ENCODE measurements around the gene REPS2.
A peak's percentile ranks its signal among the peaks of the same experiment; 100 is the strongest.

REPS2 gene

DNA sequence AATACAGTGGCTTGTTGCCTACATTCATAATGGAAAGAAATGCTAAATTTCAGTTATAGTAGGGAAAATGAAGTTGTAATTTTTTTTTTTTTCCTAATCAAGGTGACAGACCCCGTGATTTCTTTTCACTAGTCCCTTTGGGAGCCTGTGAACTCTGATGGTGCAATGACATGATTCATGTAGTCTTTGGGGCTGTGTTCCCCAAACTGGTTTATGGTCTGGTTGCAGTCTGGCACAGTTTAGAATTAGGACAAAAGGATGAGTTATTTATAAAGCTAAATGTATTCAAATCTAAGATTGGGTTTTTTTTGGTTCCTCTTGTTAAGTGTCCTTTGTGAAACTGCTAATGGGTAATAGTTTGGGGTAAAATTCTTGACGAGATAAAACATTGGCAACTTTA, 66.0 kb downstream of the REPS2 start:
- no peak overlapping the region for H3K4me3 ChIP-seq (ENCODE audit: low read depth, low read length)
- no peak for DNase-seq (ENCODE audit: low read depth)
- TF ChIP-seq, protein P1, sequence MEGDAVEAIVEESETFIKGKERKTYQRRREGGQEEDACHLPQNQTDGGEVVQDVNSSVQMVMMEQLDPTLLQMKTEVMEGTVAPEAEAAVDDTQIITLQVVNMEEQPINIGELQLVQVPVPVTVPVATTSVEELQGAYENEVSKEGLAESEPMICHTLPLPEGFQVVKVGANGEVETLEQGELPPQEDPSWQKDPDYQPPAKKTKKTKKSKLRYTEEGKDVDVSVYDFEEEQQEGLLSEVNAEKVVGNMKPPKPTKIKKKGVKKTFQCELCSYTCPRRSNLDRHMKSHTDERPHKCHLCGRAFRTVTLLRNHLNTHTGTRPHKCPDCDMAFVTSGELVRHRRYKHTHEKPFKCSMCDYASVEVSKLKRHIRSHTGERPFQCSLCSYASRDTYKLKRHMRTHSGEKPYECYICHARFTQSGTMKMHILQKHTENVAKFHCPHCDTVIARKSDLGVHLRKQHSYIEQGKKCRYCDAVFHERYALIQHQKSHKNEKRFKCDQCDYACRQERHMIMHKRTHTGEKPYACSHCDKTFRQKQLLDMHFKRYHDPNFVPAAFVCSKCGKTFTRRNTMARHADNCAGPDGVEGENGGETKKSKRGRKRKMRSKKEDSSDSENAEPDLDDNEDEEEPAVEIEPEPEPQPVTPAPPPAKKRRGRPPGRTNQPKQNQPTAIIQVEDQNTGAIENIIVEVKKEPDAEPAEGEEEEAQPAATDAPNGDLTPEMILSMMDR (conservative IDR thresholded peaks at IDR 0.05; ENCODE audit: low read depth, low read length) = no peak

DNA sequence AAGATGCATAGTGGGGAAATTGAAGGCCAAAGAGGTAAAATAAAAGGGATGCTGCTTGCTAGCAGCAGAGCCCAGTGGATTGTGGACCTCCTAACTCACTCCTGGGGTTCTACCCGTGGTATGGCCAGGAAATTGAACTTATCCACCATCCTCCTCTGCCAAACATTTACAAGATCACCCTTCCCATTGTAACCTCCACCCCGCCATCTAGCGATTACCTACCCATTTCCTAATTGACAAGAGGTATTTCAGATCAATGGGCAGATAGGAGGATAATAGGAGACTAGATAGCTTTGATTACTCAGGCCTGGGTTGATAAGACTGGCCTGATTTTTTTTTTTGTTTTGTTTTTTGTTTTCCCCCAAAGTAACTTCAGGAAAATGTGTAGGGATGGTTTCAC, 67.8 kb downstream of the REPS2 start:
- no peak overlapping the region for H3K4me3 ChIP-seq (ENCODE audit: low read depth, low read length)
- no peak for DNase-seq (ENCODE audit: low read depth)

DNA sequence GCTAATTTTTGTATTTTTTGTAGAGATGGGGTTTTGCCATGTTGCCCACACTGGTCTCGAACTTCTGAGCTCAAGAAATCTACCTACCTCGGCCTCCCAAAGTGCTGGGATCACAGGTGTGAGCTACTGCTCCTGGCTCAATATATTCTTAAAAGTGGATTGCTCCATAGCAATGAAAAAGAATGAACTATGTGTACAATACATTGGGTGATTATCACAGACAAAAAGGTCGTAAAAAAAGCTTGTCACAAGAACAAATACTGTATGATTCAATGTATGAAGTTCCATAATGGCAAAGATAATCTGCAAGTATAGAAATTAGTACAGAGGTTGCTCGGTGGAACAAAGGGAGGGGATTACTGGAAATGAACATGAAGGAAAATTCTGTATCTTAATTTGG, 70.7 kb downstream of the REPS2 start:
- TF ChIP-seq, protein P1 (conservative IDR thresholded peaks at IDR 0.05; ENCODE audit: low read depth, low read length) = no peak
- no peak for DNase-seq (ENCODE audit: low read depth)
- H3K4me3 ChIP-seq (ENCODE audit: low read depth, low read length) = no peak overlapping the region

More for the DNA sequence above, 67.8 kb downstream of the REPS2 start:
- TF ChIP-seq, protein P1 (conservative IDR thresholded peaks at IDR 0.05; ENCODE audit: low read depth, low read length) = no peak

DNA sequence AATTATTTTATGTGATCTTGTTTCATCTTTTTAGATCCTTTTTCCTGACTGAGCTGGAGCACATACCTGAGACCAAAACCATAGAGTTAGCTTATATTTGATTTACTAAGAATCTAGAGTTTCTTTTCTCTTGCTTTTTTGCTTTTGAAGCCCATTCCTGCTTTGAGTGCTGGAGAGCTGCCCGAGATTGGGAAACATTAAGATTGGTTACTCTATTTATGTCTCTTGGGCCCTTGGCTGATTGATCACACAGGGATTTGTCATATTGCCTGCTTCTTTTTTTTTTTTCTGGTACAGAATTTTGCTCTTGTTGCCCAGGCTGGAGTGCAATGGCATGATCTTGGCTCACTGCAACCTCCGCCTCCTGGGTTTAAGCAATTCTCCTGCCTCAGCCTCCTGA, 73.9 kb downstream of the REPS2 start:
- H3K4me3 ChIP-seq (ENCODE audit: low read depth, low read length) = no peak overlapping the region
- no peak for DNase-seq (ENCODE audit: low read depth)
- TF ChIP-seq, protein P1 (conservative IDR thresholded peaks at IDR 0.05; ENCODE audit: low read depth, low read length) = no peak

DNA sequence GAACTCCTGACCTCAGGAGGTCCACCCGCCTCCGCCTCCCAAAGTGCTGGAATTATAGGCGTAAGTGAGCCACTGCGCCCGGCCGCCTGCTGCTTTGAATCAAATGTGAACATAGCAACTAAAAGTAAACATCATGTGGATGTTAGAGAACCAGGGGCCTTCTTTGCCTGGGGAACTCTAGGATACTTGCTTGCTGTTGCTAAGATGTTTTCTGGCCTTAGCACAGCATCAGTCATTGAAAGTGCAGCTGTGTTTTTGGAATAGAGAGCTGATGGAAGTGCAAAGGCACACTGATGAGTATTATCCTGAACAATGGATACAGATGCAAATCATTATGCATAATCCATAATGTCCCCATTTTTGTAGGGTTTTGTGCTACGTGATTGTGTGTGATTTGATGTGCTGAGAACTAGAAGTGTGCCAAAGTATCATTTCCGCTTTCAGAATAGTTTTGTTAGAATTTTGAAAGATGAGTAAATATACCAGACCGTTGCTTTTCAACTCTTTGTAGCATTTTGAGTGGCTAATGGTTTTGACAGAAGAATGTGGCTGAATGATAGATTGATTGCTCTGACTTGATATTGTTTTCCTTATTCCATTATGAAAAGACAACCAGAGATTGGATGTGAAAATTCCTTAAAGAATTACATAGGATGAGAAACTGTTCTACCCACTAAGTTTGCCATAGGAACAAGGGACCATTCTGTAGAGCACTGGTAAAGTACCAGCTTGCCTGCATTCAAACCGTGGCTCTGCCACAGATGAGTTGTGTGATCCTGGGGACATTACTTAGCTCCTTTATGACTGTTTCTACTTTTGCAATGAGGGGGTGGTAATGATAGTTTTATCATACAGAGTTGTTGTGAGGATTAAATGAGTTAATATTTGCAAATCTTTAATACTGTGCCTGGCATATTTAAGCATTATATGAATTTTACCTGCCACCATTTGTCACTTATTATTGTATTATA, 74.7 kb downstream of the REPS2 start:
- TF ChIP-seq, protein P1 (conservative IDR thresholded peaks at IDR 0.05; ENCODE audit: low read depth, low read length) = no peak
- no peak overlapping the region for H3K4me3 ChIP-seq (ENCODE audit: low read depth, low read length)
- DNase-seq (ENCODE audit: low read depth) = no peak

DNA sequence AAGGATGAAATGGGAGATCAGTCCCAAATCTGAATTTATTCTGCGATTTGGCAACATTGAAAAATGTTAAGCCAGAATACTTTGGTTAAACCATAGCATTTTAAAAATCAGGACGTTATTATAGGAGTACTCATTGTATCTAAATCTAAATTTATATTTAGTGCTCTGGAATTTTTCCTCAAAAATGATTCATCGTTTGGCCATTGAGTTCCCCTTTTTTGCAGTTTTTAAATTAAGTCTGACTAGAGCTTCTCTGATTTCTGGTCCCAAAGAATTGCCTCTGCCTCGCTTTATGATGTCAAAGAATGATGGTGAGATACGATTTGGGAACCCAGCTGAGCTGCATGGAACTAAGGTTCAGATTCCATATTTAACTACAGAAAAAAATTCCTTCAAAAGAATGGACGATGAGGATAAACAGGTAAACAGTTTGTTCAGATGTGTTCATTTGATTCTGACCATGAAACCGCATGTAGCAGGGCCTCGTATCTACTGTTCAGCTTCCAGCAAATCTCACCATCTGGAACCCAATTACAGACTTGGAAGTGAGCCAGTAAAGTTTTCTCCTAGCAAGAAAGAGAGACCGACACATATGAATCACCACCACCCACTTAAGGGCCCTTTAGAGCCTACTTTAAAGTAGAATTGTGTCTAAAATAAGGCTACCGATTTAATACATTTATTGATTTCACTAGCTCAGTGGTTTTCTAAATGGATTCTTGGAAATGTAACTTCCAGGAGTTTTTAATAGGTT, 75.6 kb downstream of the REPS2 start:
- DNase-seq (ENCODE audit: low read depth) = peak; percentile 77
- TF ChIP-seq, protein P1 (conservative IDR thresholded peaks at IDR 0.05; ENCODE audit: low read depth, low read length) = no peak
- H3K4me3 ChIP-seq (ENCODE audit: low read depth, low read length) = no peak overlapping the region
